Stimulated activated CD4-positive, alpha-beta T cell treated with anti-CD3 and anti-CD28 coated beads, Interleukin-12 subunit alpha, Interleukin-12 subunit beta, amount 100 ng/mL, for 24 hours (primary cell): Measurements from ENCODE around the gene B3GALNT2.
A peak's percentile ranks its signal among the peaks of the same experiment; 100 is the strongest.

ENCODE experiments used
- DNase-seq, 2 experiments: peaks; one replicate each; pipeline ENCODE4 v3.0.0-alpha.2; 2020; ENCODE audit warnings: low read depth in 2 of 2

The B3GALNT2 gene

DNA sequence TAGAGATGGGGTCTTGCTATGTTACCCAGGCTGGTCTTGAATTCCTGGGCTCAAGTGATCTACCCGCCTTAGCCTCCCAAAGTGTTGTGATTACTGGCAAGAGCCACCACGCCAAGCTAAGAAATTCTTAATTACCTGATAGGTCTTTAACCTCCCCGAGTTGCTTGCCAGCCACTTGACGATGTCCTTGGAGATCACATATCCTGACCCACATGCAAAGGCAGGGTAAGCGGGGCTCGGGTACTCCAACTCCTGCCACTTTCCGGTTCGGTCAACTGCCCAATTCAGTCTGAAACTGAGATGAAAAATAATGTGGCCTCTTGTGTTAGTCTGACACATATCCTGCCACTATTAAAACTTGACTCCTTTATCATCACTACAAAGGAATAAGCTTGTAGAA is 50.2 kb downstream of the B3GALNT2 start:
- no peak for DNase-seq

DNA sequence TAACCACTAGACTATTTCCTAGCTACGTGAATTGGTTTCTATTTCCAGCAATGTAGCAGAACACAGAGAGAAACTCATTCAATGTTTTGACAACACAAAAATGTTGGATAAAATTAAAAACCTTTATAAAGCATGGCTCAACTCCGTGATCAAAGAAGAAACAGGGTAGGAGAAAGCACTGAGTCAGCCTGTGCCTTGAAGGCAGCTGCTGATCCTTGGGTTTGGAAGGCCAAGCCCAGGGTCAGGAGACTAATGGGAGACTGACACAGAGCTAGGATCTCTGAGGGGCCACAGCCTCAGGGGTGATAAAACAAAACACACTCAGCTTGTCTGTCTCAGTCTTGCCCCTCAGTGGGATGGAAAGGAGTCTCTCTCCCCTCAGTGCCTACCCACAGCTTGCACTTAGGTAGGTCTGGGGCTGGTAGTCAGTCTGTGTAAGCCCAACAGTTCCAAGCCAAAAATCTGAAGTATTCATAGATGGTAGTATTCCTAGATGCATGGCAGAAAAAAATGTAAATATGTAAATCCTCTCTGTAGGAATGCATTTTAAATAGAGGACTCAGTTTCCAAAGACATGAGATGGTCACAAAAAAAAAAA is 53.3 kb downstream of the B3GALNT2 start:
- no peak for DNase-seq

DNA sequence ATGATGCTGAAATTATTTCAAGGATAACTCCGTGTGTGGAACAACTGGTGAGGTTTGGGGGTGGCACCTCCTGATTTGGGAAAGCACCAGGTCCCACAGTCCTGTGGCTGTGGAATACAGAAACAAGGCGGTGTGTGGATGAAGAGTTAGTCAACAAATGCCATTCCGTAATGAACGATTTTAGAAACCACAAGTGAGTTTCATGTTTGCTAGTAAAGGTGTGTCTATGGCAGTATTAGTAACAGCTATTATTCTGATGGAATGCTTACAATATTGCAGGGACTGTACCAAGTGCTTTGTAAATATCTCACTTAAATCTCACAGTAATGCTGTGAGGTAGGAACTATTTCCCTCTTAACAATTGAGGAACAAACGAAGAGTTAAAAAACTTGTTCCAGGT is 53.8 kb downstream of the B3GALNT2 start:
- DNase-seq: no peak

DNA sequence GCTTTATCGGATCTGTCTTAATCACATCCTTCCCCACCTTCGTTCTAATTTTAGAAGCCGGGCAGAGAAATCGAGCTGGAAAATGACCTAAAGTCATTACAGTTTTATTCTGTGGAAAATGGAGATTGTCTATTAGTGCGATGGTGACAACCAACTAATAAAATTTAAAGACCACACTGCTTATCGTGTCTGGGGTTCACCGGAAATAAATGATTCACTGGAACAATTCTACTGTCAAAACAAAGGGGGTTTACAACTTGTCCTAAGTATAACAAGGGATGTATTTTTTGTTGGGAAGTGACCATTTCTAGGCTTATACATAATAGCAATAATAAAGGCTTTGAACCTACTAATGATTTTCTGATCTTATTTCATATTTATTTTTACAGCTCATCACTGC is 55.6 kb downstream of the B3GALNT2 start:
- no peak for DNase-seq

DNA sequence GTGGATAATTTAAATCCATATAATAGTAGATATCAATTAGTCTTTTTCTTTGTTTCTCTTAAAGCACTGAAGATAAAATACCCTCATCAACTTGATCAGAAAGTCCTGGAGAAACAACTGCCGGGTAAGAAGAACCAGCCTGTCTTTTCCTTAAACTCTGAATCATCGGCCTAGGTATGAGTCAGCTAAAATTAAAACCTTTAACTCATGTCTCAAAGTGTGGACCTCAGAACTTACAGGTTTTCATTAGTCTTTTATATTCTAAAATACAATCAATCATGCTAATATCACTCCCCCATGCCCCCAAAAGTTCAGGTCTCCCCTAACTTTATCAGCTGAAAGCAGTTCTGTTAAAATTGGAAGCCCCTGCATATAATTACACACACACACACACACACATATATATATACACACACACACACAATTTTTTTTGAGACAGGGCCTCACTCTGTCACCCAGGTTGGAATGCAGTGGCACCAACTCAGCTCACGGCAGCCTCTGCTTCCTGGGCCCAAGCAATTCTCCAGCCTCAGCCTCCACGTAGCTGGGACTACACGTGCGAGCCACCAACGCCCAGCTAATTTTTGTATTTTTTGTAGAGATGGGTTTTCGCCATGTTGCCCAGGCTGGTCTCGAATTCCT is 61.3 kb downstream of the B3GALNT2 start:
- no peak for DNase-seq

DNA sequence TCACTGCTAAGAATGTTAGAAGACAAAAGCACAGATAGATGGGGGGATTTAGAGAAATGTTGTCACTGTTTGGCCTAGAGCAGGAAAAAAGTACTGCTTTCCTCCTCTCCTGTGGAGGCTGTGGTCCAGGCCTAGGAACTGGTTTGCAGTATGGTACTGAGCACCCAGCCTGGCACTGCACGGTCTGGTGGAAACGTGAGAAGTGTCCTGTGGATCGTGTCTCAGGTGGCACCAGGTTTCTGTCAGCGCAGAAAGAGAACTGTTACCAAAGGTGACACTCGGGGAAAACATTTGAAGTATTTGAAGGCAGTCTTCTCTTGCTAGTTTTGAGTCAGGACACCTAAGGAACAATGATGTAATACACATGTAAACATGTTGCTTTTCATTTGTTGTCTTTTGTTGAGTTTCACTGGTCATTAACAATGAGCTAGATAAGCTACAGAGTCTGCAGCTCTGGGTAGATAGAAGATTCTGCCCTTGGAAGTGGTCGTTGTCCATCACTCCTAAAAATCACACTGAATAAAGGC is 63.0 kb downstream of the B3GALNT2 start:
- no peak for DNase-seq

DNA sequence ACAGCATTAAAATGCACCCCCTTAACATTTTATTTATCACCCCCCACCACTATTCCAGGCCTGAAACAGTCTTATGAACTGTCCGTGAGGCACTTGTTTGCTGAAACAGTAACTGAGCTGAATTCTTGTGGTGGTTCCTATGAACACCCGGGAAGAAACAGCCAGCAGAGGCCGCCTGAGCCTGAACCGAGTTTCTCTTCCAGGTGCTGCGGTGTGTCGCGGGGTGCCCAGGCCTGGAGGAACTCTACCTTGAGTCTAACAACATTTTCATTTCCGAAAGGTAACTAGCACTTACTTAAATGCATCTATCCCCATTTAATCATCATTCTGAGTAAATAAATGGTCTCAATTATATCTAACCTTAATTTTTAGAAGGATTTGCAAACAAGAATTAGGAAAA is 70.3 kb downstream of the B3GALNT2 start:
- DNase-seq: no peak

DNA sequence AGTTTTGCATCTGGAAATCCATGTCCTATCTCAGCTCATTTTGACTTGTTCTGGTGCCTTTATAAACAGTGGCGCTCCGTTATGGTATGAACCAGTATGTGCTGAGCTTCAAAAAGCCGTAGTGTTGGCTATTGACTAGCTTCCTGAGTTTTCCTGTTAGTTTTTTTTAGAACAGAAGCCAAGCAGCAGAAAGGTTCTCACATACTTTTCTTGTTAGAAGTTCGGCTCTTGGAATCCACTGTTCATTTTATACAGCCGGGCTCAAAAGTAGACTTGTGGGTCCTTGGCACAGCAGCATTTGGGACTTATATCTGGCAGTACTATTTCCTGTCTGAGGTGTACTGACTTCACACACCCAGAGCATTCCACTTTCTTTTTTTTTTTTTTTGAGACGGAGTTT is 73.3 kb downstream of the B3GALNT2 start:
- DNase-seq: no peak

DNA sequence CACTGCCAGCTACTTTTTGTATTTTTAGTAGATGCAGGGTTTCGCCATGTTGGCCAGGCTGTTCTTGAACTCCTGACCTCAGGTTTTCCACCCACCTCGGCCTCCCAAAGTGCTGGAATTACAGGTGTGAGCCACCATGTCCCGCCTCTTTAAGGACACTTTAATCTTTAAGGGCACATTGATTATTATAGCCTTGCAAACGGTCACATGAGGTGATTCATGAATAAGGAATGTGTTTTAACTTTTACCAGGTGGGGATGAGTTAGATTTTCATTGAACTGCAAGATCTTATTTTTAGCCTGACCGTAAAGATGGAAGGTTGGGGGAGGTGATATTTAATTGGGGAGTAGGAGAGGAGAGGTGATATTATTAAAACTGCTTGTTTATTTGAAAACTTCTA is 75.1 kb downstream of the B3GALNT2 start:
- no peak for DNase-seq

DNA sequence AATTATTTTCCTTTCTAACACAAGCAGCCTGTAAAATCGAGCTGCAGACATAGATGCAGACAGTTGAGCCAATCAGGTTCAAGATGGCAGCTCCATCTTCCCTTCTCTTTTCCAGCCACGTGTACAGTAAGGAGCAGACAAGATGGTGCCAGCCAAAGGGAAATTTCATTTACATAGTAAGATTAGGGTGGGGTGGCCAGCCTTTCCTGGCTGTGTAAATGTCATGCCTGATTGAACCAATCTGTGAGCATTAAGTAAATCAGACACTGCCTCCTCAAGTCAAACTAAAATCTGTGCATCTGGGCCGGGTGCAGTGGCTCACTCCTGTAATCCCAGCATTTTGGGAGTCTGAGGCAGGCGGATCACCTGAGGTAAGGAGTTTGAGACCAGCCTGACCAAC is 76.8 kb downstream of the B3GALNT2 start:
- no peak for DNase-seq

DNA sequence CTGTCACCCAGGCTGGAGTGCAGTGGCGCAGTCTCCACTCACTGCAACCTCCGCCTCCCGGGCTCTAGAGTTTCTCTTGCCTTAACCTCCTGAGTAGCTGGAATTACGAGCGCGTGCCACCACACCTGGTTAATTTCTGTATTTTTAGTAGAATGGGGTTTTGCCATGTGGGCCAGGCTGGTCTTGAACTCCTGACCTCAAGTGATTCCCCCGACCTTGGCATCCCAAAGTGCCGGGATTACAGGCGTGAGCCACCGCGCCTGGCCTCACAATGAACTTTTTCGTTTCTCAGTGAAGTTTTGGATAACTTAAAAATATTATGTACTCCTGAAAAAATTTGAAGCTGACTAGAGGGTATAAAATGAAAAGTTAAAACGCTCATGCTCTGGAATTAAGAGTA is 77.6 kb downstream of the B3GALNT2 start:
- DNase-seq: no peak

DNA sequence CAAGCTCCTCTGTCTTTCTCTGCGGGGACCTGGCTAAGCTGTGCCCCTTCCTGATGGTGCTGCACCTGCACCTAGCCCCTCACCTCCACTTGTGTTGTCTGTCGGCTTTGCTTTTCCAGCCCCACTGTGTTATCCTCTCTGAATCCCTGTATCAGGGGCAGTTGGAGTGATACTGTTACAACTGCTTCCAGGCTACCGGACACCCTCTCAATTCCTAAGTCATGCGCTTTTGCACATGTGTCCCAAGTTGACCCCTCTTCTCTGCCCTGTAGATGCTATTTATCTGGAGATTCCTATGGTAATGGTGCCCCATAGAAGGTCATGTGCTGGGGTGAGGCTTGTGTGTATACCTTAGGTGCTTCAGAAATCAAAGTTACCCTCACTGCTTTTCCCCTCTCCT is 78.1 kb downstream of the B3GALNT2 start:
- DNase-seq: no peak

DNA sequence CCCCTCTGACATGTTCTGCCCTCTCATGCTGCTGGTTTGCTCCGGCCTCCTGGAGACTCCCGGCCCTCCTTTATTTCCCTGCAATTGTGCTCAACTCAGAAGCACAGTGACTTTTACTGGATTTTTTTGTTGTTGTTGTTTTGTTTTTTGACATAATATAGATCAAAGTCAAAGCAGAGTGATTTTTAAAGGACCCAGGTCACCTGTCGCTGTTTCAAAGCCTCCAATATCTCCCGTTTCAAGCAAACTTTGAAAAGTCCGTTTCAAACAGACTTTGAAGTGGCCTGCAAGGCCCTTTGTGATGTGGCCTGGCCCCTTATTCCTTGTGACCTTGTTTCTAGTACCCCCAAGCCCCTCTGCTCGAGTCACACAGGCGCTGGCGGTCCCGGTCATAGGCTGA is 78.9 kb downstream of the B3GALNT2 start:
- no peak for DNase-seq

DNA sequence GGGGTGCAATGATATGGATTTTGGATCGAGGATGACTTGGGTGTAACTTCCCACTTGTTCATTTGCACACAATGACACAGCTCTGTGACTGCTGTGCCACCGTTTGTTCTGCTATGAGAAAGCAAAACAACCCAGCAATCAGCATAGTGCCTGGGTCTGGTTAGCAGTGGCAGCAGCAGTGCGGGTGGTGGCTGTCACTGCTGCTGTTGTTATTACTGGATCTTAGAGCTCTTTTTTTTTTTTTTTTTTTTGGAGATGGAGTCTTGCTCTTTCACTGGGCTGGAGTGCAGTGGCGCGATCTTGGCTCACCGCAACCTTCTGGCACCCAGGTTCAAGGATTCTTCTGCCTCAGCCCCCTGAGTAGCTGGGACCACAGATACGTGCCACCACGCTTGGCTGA is 80.2 kb downstream of the B3GALNT2 start:
- no peak for DNase-seq

DNA sequence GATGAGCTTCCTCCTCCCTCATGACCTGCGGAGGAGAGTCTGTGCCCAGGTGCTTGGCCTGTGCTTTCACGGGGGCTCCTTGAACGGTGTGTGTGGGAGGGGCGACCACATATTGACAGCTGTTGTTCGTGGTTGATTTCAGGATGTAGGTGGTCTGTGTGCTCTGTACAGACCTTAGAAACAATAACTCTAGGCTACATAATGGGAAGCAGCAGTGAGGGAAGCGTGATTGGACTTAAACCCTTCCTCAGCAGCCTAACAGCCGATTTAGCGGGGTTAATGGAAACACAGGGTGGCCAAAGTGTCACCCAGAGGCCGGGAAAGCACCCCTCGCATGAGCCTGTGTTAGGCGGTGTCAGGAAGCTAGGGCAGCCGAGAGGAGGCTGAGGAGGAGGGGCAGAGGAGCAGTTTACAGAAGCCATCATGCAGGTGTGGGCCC is 81.0 kb downstream of the B3GALNT2 start:
- no peak for DNase-seq

DNA sequence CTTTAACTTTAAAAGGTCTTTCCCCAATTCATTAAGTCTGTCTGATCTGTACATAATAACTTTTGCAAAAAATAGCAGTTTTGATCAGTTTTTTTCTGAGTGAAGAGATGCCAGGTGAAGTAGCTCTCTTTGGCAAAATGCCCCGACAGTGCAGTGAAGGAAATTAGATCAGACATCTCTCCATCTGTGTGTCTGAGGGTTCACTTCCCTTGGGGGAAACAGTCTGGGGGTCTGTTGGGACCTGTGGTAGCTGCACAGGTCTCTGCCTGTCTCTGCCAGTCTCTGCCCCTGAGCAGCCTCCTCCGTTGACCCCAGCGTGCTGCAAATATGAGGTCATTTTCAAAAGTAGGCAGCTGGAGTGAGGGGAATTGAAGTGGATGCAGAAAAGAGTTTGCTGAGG is 82.5 kb downstream of the B3GALNT2 start:
- DNase-seq: no peak

DNA sequence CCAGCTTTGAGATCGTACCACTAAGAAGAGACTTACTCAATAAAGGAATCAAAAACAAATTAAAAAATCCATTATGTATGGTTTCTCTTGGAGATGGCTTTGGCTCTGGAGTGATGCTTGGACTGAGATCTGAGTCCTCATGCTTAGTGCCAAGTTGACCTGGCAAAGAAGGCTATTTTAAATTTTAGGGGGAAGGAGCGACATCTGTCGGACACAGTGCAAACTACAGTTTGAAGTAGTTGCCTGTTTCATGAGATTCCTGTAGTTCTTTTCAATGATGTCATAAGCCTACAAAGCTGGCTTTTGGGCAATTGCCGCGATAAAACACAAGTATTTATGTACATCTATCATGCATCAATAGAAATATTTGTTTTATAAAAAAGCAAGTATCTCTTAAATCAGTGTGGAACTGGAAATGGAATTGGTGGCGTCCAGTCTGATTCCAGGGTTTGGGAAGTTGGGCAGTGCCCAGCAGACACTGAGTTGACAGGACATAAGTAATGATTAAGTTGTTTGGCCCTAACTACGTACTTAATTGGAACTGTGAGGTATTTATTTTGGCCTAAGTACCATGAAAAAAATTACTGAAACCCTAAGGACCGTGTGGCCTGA is 87.1 kb downstream of the B3GALNT2 start:
- DNase-seq: peak; percentile 20 to 55

DNA sequence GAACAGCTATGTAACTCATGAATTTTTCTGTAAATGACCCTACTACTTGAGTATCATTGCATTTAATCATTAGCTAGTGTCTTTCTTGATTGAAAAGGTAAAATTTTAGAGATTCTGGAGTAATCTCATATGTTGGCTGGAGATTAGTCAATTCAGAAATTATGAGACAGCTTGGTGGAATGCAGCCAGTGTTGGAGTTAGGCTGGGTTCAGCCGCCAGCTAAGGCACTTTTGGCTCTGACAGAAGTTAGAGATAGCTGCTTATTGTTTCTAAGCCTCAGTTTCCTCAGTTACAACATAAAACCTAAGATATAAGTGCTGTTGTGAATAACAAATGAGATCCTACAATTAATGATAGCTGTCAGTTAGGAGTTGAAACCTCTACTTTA is 87.6 kb downstream of the B3GALNT2 start:
- no peak for DNase-seq

DNA sequence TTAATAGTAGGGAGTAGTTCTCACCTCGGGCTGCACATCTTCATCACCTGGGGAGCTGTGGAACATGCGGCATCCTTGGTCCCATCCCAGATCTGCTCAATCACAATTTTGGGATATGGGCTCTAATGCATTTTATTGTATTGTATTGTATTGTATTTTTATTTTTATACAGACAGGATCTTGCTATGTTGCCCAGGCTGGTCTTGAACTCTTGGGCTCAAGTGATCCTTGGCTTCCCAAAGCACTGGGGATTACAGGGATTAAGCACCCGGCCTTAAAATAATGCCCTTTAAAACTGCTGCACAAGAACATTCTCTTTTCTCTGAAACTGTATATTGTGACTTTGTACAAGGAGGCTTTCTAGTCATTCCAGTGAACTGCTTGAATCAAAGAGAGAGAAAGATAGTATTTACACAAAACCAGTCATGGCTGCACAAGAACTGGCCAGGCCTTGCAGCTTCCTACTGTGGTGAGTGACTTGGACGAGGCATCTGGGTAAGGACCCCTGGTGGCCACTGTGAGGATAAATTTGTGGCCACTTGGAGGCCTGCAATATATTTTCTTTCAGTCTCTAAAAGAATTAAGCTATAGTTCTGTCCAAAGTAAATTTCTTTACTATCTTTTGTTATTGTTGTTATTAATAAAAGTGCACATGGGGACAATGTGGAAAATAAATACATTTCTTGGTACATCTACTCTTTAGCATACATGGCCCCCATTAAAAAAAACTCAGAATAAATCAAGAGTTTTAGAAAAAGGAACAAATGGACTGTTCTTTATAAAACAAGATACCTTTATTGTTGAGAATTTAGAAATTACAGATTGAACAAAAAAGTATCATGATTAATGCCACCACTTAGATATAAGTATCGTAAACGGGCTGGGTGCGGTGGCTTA is 89.0 kb downstream of the B3GALNT2 start:
- peak; percentile 12 to 49 for DNase-seq

DNA sequence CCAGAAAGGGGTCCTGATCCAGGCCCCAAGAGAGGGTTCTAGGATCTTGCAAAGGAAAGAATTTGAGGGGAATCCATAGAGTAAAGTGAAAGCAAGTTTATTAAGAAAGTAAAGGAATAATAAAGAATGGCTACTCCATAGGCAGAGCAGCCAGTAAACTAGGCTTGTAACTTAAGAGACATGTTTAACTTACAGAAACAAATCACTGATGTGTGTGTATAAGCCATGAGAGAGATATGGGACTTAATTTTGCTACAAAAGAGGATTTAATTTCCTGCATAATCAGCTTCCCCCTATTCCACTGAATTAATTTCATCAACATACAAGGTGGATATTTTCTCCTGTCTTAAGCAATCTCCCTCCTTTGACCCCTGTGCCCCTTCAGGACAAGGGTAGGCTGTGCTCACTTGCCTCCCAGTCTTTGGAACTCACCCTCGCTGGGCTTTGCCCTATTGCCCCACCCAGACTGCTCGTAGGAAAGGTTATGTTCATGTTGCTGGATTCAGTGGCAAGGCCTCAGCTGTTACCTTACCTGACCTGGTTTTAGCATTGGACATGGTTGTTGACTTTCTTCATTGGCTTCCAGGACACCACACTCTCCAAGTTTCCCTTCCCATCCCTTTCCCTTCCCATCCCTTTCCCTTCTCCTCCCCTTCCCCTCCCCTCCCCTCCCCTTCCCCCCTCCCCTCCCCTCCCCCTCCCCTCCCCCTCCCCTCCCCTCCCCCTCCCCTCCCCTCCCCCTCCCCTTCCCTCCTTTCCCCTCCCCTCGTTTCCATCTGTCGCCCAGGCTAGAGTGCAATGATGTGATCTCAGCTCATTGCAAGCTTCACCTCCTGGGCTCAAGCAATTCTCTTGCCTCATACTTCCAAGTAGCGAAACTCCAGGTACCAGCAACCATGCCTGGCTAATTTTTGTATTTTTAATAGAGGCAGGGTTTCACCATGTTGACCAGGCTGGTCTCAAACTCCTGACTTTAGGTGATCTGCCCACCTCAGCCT is 92.5 kb downstream of the B3GALNT2 start:
- no peak for DNase-seq

DNA sequence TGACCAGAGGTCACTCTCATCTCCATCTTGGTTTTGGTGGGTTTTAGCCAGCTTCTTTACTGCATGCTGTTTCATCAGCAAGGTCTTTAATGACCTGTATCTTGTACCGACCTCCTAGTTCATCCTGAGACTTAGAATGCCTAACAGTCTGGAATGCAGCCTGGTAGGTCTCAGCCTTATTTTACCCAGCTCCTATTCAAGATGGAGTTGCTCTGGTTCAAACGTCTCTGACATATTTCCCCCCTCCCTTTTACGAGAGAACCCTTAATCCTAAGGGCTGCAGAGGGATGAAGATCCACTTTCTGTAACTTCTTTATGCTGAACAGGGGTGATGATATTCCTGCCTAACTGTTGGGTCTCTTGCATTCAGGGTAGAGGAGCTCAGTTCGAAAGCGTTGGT is 93.8 kb downstream of the B3GALNT2 start:
- no peak for DNase-seq
